ENCODE data around the gene MAPKBP1. TPM values are rescaled to one million over a fixed set of nuclear protein-coding genes. Genes with fewer than 3 reads are reported as not detected.

MAPKBP1 gene
- total RNA-seq, 2 experiments from 2014 or later: 14.5 to 17.4 TPM

DNA sequence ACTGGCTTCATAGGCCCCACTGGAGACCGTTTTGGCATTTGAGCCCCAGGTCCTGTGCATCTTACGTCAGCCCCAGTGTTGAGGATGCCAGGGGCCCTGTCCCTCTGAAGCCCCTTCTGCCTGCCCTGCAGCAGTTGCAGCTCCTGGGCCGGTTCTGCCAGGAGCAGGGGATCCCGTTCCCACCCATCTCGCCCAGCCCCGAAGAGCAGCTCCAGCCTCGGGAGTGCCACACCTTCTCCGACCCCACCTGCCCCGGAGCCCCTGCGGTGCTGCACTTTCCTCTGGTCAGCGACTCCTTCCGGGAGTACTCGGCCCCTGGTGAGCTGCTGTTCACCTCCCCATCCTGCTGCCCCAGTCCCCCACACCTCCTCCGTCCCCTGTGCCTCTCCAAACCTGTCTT, 72.9 kb downstream of the MAPKBP1 start:
- no peak overlapping the region for H3K27ac ChIP-seq (ENCODE audit: low read depth, low read length, poor library complexity, severe bottlenecking)
- POLR2A ChIA-PET: no interaction called here
- no peaks in the 10 kb centered on the region for H4K20me1 ChIP-seq (ENCODE audit: insufficient read depth, low read length)
- no peaks in the 10 kb centered on the region for H3K9me2 ChIP-seq (ENCODE audit: insufficient read depth, low read length)
- no peak overlapping the region for H3K4me3 ChIP-seq (ENCODE audit: low read depth, low read length, poor library complexity, severe bottlenecking)
- intact Hi-C loops (cut with micrococcal nuclease; ENCODE audit: unreplicated experiment): no loop called here
- no peak for TF ChIP-seq EZH2phosphoT487 (IDR thresholded peaks at IDR 0.05; ENCODE audit: borderline replicate concordance, low read depth, low read length)
- TF ChIP-seq, protein P1, sequence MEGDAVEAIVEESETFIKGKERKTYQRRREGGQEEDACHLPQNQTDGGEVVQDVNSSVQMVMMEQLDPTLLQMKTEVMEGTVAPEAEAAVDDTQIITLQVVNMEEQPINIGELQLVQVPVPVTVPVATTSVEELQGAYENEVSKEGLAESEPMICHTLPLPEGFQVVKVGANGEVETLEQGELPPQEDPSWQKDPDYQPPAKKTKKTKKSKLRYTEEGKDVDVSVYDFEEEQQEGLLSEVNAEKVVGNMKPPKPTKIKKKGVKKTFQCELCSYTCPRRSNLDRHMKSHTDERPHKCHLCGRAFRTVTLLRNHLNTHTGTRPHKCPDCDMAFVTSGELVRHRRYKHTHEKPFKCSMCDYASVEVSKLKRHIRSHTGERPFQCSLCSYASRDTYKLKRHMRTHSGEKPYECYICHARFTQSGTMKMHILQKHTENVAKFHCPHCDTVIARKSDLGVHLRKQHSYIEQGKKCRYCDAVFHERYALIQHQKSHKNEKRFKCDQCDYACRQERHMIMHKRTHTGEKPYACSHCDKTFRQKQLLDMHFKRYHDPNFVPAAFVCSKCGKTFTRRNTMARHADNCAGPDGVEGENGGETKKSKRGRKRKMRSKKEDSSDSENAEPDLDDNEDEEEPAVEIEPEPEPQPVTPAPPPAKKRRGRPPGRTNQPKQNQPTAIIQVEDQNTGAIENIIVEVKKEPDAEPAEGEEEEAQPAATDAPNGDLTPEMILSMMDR (conservative IDR thresholded peaks at IDR 0.05; ENCODE audit: low read length): no peak
- no peak overlapping the region for H3K4me2 ChIP-seq (ENCODE audit: low read length)
- no peaks in the 10 kb centered on the region for H3K9me3 ChIP-seq (ENCODE audit: low read length)
- no peak for DNase-seq (ENCODE audit: low spot score)
- H2AFZ ChIP-seq (ENCODE audit: low read length): no peak overlapping the region
- H3K79me2 ChIP-seq (ENCODE audit: insufficient read depth, low read depth, low read length): no peaks in the 10 kb centered on the region
- CTCF ChIA-PET (ENCODE audit: unreplicated experiment): no interaction called here
- BruUV-seq (replicated peaks): no TSS peak
- H3K4me1 ChIP-seq (ENCODE audit: insufficient read depth, low read length, poor library complexity, severe bottlenecking): no peaks in the 10 kb centered on the region
- H3K36me3 ChIP-seq (ENCODE audit: insufficient read depth, low read length): no peaks in the 10 kb centered on the region

DNA sequence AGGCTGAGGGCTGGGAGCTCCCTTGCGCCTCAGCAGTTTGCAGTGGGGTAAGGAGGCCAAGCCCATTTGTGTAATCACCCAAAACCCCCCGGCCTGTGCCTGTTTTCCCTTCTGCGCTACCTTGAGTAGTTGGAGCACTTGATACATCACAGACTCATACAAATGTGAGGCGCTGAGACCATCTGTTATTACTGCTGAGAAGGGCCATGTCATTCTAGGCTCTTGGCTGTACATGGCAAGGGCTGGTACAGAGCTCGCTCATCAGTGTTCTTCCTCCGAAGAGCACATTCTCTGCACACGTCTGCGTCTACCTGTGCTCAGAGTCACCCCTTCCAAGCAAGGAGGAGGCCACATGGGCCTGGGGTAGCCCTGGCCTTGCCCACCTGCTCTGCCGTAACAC, 73.7 kb downstream of the MAPKBP1 start:
- H3K36me3 ChIP-seq (ENCODE audit: insufficient read depth, low read length): no peaks in the 10 kb centered on the region
- no peaks in the 10 kb centered on the region for H4K20me1 ChIP-seq (ENCODE audit: insufficient read depth, low read length)
- no peak overlapping the region for H3K27ac ChIP-seq (ENCODE audit: low read depth, low read length, poor library complexity, severe bottlenecking)
- no peak overlapping the region for H2AFZ ChIP-seq (ENCODE audit: low read length)
- H3K4me2 ChIP-seq (ENCODE audit: low read length): no peak overlapping the region
- H3K4me1 ChIP-seq (ENCODE audit: insufficient read depth, low read length, poor library complexity, severe bottlenecking): no peaks in the 10 kb centered on the region
- BruUV-seq (replicated peaks): no TSS peak
- H3K9me3 ChIP-seq (ENCODE audit: low read length): no peaks in the 10 kb centered on the region
- TF ChIP-seq, protein P1 (conservative IDR thresholded peaks at IDR 0.05; ENCODE audit: low read length): no peak
- no peak for TF ChIP-seq EZH2phosphoT487 (IDR thresholded peaks at IDR 0.05; ENCODE audit: borderline replicate concordance, low read depth, low read length)
- CTCF ChIA-PET (ENCODE audit: unreplicated experiment): no interaction called here
- no peak overlapping the region for H3K4me3 ChIP-seq (ENCODE audit: low read depth, low read length, poor library complexity, severe bottlenecking)
- no peaks in the 10 kb centered on the region for H3K79me2 ChIP-seq (ENCODE audit: insufficient read depth, low read depth, low read length)
- POLR2A ChIA-PET: no interaction called here
- no peaks in the 10 kb centered on the region for H3K9me2 ChIP-seq (ENCODE audit: insufficient read depth, low read length)
- no peak for DNase-seq (ENCODE audit: low spot score)
- intact Hi-C loops (cut with micrococcal nuclease; ENCODE audit: unreplicated experiment): no loop called here

DNA sequence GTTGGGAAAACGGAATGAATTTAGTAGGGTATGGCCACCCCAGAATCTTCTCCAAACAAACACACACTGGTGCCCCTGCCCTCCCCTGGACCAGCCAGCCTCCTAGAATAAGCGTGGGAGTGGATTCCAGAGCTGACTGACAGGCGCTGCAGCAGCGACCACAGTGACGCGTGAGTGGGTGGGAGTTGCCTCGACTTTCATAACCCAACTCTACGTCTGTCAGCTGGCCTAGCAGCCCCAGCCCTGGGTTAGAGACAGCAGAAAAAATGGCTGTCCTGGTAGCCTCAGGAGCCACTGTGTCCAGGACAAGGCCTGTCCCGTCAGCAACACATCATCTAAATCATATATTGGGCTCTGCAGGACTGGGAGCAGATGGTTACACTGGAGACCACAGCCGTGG, 74.3 kb downstream of the MAPKBP1 start:
- H3K9me2 ChIP-seq (ENCODE audit: insufficient read depth, low read length): no peaks in the 10 kb centered on the region
- H3K27ac ChIP-seq (ENCODE audit: low read depth, low read length, poor library complexity, severe bottlenecking): no peak overlapping the region
- BruUV-seq (replicated peaks): no TSS peak
- H3K36me3 ChIP-seq (ENCODE audit: insufficient read depth, low read length): no peaks in the 10 kb centered on the region
- TF ChIP-seq EZH2phosphoT487 (IDR thresholded peaks at IDR 0.05; ENCODE audit: borderline replicate concordance, low read depth, low read length): no peak
- TF ChIP-seq, protein P1 (conservative IDR thresholded peaks at IDR 0.05; ENCODE audit: low read length): no peak
- DNase-seq (ENCODE audit: low spot score): no peak
- ChIA-PET CTCF (ENCODE audit: unreplicated experiment) (no interaction called here), POLR2A (no interaction called here)
- H3K79me2 ChIP-seq (ENCODE audit: insufficient read depth, low read depth, low read length): no peaks in the 10 kb centered on the region
- no peaks in the 10 kb centered on the region for H3K4me1 ChIP-seq (ENCODE audit: insufficient read depth, low read length, poor library complexity, severe bottlenecking)
- no peak overlapping the region for H3K4me2 ChIP-seq (ENCODE audit: low read length)
- H4K20me1 ChIP-seq (ENCODE audit: insufficient read depth, low read length): no peaks in the 10 kb centered on the region
- no peaks in the 10 kb centered on the region for H3K9me3 ChIP-seq (ENCODE audit: low read length)
- H2AFZ ChIP-seq (ENCODE audit: low read length): no peak overlapping the region
- intact Hi-C loops (cut with micrococcal nuclease; ENCODE audit: unreplicated experiment): no loop called here
- no peak overlapping the region for H3K4me3 ChIP-seq (ENCODE audit: low read depth, low read length, poor library complexity, severe bottlenecking)
